Activated T-cell treated with anti-CD3 and anti-CD28 coated beads, Interleukin-2, amount 50 U/mL, for 1 hour (primary cell): Measurements from ENCODE around the gene KIAA0586.

ENCODE experiments used
- DNase-seq: peaks from one replicate; pipeline ENCODE4 v3.0.0-alpha.2; 2020

The KIAA0586 gene

GRCh38 chr14:58599707-58600106 lies 172.2 kb downstream of the KIAA0586 start:
- no peak for DNase-seq
